GM23248 (cell line): ENCODE results near the gene RPL27.

Experiments
- EZH2 ChIP-seq: fragments of 200-600 bp; sonication (generic); IDR thresholded peaks from 2 replicates; pipeline ENCODE4 v1.6.1; 2018; ENCODE audit warnings: antibody characterized with exemption, mild to moderate bottlenecking; ENCODE audit not compliant: insufficient read depth, poor library complexity, severe bottlenecking
- EZH2phosphoT487 ChIP-seq: fragments of 200-600 bp; sonication (generic); IDR thresholded peaks from 2 replicates; pipeline ENCODE4 v1.6.1; 2018; ENCODE audit warnings: antibody characterized with exemption, moderate library complexity, mild to moderate bottlenecking, low read depth; ENCODE audit not compliant: insufficient read depth

DNA sequence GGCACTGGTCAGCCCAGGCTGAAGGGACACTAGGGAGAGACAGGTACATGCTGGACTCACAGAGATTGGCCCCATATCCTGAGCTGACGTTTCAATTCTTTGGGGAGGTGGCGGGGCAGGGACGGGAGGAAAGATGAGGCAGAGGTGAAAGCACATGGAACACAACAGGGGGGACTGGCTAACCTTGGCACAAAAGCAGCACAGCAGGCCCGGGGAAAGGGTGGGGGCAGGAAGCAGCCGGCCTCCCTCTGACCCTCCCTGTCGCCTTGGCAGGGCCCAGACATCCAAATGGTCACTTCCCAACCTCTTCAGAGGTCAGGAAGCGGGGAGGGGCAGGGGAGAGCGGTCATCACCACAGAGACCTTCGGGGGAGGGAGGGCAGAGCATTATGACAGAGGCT lies 17.4 kb downstream of the RPL27 start:
- TF ChIP-seq EZH2 (no peak), EZH2phosphoT487 (no peak)
